ENCODE data around the gene FHOD3.

FHOD3 gene

GRCh38 chr18:36630917-36631316 lies 333.4 kb downstream of the FHOD3 start:
- TF ChIP-seq, protein P1, sequence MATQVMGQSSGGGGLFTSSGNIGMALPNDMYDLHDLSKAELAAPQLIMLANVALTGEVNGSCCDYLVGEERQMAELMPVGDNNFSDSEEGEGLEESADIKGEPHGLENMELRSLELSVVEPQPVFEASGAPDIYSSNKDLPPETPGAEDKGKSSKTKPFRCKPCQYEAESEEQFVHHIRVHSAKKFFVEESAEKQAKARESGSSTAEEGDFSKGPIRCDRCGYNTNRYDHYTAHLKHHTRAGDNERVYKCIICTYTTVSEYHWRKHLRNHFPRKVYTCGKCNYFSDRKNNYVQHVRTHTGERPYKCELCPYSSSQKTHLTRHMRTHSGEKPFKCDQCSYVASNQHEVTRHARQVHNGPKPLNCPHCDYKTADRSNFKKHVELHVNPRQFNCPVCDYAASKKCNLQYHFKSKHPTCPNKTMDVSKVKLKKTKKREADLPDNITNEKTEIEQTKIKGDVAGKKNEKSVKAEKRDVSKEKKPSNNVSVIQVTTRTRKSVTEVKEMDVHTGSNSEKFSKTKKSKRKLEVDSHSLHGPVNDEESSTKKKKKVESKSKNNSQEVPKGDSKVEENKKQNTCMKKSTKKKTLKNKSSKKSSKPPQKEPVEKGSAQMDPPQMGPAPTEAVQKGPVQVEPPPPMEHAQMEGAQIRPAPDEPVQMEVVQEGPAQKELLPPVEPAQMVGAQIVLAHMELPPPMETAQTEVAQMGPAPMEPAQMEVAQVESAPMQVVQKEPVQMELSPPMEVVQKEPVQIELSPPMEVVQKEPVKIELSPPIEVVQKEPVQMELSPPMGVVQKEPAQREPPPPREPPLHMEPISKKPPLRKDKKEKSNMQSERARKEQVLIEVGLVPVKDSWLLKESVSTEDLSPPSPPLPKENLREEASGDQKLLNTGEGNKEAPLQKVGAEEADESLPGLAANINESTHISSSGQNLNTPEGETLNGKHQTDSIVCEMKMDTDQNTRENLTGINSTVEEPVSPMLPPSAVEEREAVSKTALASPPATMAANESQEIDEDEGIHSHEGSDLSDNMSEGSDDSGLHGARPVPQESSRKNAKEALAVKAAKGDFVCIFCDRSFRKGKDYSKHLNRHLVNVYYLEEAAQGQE (IDR thresholded peaks at IDR 0.05; ENCODE audit: insufficient read depth in 1 of 2, low read depth in 2 of 2, low read length in 2 of 2), result no peak
- TF ChIP-seq FOXP2 (optimal IDR thresholded peaks at IDR 0.05; ENCODE audit: borderline replicate concordance, extremely low read depth, extremely low read length, insufficient read depth) (no peak), TAF1 (IDR thresholded peaks at IDR 0.05; ENCODE audit: borderline replicate concordance, insufficient read depth, low read length) (no peak), SIN3A (IDR thresholded peaks at IDR 0.05; ENCODE audit: borderline replicate concordance, insufficient read depth, low read length) (no peak), POLR2AphosphoS5 (IDR thresholded peaks at IDR 0.05; ENCODE audit: low read depth, low read length) (no peak)

GRCh38 chr18:36633961-36634412 lies 336.5 kb downstream of the FHOD3 start:
- TF ChIP-seq POLR2AphosphoS5 (IDR thresholded peaks at IDR 0.05; ENCODE audit: low read depth, low read length) (no peak), TAF1 (IDR thresholded peaks at IDR 0.05; ENCODE audit: borderline replicate concordance, insufficient read depth, low read length) (no peak), SIN3A (IDR thresholded peaks at IDR 0.05; ENCODE audit: borderline replicate concordance, insufficient read depth, low read length) (peak; percentile 75; the same call in 1 of the 2 replicates), FOXP2 (optimal IDR thresholded peaks at IDR 0.05; ENCODE audit: borderline replicate concordance, extremely low read depth, extremely low read length, insufficient read depth) (no peak)
- TF ChIP-seq, protein P1 (IDR thresholded peaks at IDR 0.05; ENCODE audit: insufficient read depth in 1 of 2, low read depth in 2 of 2, low read length in 2 of 2), result peak in 1 of 2 experiments; percentile 34; a peak in 1 of 4 replicates

DNA sequence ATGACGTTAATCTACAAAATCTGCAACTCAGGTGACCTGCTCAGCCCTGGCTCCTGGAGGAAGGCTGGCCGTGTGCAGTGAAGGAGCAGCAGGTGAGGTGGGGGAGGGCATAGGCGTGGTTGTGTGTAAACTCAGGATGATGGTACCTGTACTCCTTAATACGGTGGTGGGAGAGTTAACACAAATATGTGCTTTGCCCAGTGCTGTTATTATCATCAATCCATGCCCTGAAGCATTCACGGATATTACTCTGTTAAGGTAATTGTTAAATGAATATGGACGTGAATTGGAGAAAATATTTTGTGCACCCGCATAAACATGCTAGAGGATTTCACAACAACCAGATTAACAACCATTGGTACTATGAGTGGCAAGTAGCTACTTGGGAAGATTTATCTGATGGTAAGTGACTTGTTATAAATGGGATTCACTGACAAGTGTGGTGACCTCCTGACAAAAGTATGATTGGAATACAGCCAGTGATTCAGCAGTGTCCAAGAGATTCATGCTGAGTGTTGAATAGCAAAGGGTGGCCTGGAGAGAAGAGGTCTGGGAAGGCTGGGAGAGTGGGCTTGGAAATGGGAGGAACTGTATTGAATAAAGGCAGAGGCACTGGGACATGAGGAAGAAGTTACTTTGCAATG lies 337.2 kb downstream of the FHOD3 start:
- TF ChIP-seq, protein P1 (IDR thresholded peaks at IDR 0.05; ENCODE audit: insufficient read depth in 1 of 2, low read depth in 2 of 2, low read length in 2 of 2), result no peak
- TF ChIP-seq TAF1 (IDR thresholded peaks at IDR 0.05; ENCODE audit: borderline replicate concordance, insufficient read depth, low read length) (no peak), FOXP2 (optimal IDR thresholded peaks at IDR 0.05; ENCODE audit: borderline replicate concordance, extremely low read depth, extremely low read length, insufficient read depth) (no peak), SIN3A (IDR thresholded peaks at IDR 0.05; ENCODE audit: borderline replicate concordance, insufficient read depth, low read length) (no peak), POLR2AphosphoS5 (IDR thresholded peaks at IDR 0.05; ENCODE audit: low read depth, low read length) (no peak)

DNA sequence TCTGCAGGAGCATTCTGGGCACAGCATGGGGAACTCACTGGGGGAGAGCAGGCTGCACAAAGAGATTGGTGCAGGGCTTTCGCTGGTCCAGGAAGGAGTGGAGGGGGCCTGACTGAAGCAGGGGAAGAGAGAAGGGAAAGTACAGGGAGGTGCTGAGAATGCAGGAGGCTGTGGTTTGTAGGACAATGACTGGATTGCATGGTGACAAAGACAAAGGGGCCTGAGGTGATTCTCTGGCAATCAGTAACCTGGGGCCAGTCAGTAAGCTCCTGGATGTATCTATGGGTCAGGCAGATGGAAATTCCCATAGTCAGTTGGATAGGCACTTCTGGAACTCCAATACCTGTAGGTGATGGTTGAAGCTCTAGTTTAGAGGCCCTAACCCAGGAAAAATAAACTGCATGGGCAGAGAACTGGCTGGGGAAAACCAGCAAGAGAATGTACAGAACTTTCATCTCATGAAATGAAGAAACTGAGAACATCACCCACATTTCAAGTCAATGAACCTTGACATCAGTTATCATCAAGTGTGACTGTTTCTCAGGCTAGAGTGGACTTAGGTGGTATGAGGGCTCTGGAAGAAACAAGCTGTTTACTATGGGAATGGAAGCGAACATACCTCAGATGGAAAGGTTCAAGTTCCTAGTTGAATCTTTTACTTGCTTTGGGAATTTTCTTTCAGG lies 338.0 kb downstream of the FHOD3 start:
- TF ChIP-seq, protein P1 (IDR thresholded peaks at IDR 0.05; ENCODE audit: insufficient read depth in 1 of 2, low read depth in 2 of 2, low read length in 2 of 2), result no peak
- TF ChIP-seq FOXP2 (optimal IDR thresholded peaks at IDR 0.05; ENCODE audit: borderline replicate concordance, extremely low read depth, extremely low read length, insufficient read depth), result no peak
- no peak for TF ChIP-seq POLR2AphosphoS5 (IDR thresholded peaks at IDR 0.05; ENCODE audit: low read depth, low read length)
- no peak for TF ChIP-seq SIN3A (IDR thresholded peaks at IDR 0.05; ENCODE audit: borderline replicate concordance, insufficient read depth, low read length)
- no peak for TF ChIP-seq TAF1 (IDR thresholded peaks at IDR 0.05; ENCODE audit: borderline replicate concordance, insufficient read depth, low read length)

Data from PFSK-1 (cell line).